ENCODE data around the gene ROBO1. TPM values are rescaled to one million over a fixed set of nuclear protein-coding genes. Genes with fewer than 3 reads are reported as not detected.
"Not testable (repeated sequence)": the region's sequence is repeated elsewhere in the genome, so short reads cannot be mapped to it uniquely, and the experiment has no call there.

The ROBO1 gene
- total and polyA plus RNA-seq, 2 donors (not counting 3 experiments of a cell fraction or from before 2014, with no cell fraction given), result 5.9 to 14.2 TPM

DNA sequence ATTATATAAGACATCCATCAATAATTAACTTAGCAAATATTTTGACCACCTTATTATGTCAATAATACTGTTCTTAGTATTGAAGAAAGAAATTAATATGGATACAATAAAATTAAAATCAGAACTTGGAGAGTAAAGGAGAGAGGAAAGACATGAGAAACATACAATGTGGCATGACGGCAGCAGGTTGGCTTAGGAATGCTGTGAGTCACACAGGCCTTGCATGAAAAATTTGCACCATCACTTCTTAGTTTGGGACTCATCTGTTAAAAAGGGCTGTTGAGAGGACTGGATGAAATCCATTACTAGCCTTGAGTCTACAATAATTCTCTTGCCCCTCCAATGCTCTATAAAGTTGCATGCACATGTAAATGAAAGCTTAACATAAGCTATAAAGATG is 880.8 kb downstream of the ROBO1 start:
- FAIRE-seq, result no peak
- H3K4me2 ChIP-seq (ENCODE audit: insufficient read depth, low read length), result no peak overlapping the region
- ChIA-PET POLR2A (no interaction called here), CTCF (interaction anchor here (1.5 kb wide), 1 partner anchor 15 kb away, joined by 4 read pairs; no protein-coding TSS in a partner anchor)
- H3K9me3 ChIP-seq (replicated peaks; ENCODE audit: control insufficient read depth, insufficient read depth, low read length), result no peaks in the 10 kb centered on the region
- no peak overlapping the region for H2AFZ ChIP-seq (ENCODE audit: low read depth, low read length)
- BruUV-seq (replicated peaks), result no TSS peak
- H3K4me3 ChIP-seq (replicated peaks in 1 of 3; ENCODE audit: insufficient read depth in 1 of 3, low read depth in 1 of 3, low read length in 3 of 3), result no peak overlapping the region
- H3K79me2 ChIP-seq (ENCODE audit: control insufficient read depth, insufficient read depth, low read length), result no peaks in the 10 kb centered on the region
- H3K9me1 ChIP-seq (replicated peaks; ENCODE audit: control insufficient read depth, extremely low read depth, insufficient read depth, low read length), result no peaks in the 10 kb centered on the region
- intact Hi-C loops (cut with micrococcal nuclease) (no loop called here), dilution Hi-C loops (cut with MboI; ENCODE audit: extremely low pct_ligation_motif_present, low sequenced_read_pairs) (no loop called here)
- TF ChIP-seq, protein P1, sequence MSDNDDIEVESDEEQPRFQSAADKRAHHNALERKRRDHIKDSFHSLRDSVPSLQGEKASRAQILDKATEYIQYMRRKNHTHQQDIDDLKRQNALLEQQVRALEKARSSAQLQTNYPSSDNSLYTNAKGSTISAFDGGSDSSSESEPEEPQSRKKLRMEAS (IDR thresholded peaks at IDR 0.05; ENCODE audit: insufficient read depth, insufficient read length), result no peak
- TF ChIP-seq EZH2 (IDR thresholded peaks at IDR 0.05; ENCODE audit: borderline replicate concordance, low read depth, low read length, severe bottlenecking), result no peak
- no peak for TF ChIP-seq POLR2AphosphoS5 (IDR thresholded peaks at IDR 0.05; ENCODE audit: insufficient read depth, low read depth, low read length)
- TF ChIP-seq, protein P2, sequence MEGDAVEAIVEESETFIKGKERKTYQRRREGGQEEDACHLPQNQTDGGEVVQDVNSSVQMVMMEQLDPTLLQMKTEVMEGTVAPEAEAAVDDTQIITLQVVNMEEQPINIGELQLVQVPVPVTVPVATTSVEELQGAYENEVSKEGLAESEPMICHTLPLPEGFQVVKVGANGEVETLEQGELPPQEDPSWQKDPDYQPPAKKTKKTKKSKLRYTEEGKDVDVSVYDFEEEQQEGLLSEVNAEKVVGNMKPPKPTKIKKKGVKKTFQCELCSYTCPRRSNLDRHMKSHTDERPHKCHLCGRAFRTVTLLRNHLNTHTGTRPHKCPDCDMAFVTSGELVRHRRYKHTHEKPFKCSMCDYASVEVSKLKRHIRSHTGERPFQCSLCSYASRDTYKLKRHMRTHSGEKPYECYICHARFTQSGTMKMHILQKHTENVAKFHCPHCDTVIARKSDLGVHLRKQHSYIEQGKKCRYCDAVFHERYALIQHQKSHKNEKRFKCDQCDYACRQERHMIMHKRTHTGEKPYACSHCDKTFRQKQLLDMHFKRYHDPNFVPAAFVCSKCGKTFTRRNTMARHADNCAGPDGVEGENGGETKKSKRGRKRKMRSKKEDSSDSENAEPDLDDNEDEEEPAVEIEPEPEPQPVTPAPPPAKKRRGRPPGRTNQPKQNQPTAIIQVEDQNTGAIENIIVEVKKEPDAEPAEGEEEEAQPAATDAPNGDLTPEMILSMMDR (IDR thresholded peaks at IDR 0.05; ENCODE audit: extremely low read depth in 1 of 2, insufficient read depth in 1 of 2, low read depth in 1 of 2, low read length in 2 of 2), result no peak
- TF ChIP-seq GATA2 (IDR thresholded peaks at IDR 0.05; ENCODE audit: insufficient read depth, insufficient read length, low read depth, low read length), result no peak
- no peak for TF ChIP-seq MYC (IDR thresholded peaks at IDR 0.05; ENCODE audit: low read depth, low read length)
- no peak for TF ChIP-seq FOS (IDR thresholded peaks at IDR 0.05; ENCODE audit: borderline replicate concordance, insufficient read depth, low read length)
- TF ChIP-seq JUN (IDR thresholded peaks at IDR 0.05; ENCODE audit: borderline replicate concordance, insufficient read depth, insufficient read length, low read depth), result no peak
- TF ChIP-seq POLR2A (IDR thresholded peaks at IDR 0.05; ENCODE audit: low read depth, low read length), result no peak
- no peak for DNase-seq (ENCODE audit: low read depth, low spot score)
- no peaks in the 10 kb centered on the region for H3K4me1 ChIP-seq (ENCODE audit: control insufficient read depth, extremely low read depth, insufficient read depth, low read length)
- no peaks in the 10 kb centered on the region for H3K36me3 ChIP-seq (ENCODE audit: control insufficient read depth in 2 of 2, extremely low read depth in 1 of 2, insufficient read depth in 2 of 2, low read length in 2 of 2)
- no peaks in the 10 kb centered on the region for H3K27me3 ChIP-seq (ENCODE audit: control insufficient read depth in 2 of 2, insufficient read depth in 2 of 2, low read length in 2 of 2)
- no peak overlapping the region for H3K9ac ChIP-seq (replicated peaks; ENCODE audit: extremely low read depth, insufficient read depth, low read length)
- H4K20me1 ChIP-seq (replicated peaks; ENCODE audit: control insufficient read depth, extremely low read depth, insufficient read depth, low read length), result no peaks in the 10 kb centered on the region
- H3K27ac ChIP-seq (ENCODE audit: insufficient read depth, low read depth, low read length), result no peak overlapping the region

DNA sequence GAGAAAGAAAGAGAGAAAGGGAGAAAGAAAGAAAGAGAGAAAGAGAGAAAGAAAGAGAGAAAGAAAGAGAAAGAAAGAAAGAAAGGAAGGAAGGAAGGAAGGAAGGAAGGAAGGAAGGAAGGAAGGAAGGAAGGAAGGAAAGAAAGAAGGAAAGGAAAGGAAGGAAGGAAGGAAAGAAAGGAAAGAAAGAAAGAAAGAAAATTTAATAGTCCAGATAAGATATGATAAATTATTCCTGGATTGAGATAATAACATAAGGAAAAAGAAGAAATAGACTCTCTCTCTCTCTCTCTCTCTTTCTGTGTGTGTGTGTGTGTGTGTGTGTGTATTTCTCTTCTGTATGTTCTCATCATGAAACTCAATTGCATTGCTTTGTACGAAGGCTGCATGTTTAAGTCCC is 883.2 kb downstream of the ROBO1 start:
- CTCF ChIA-PET; H3K4me3 ChIP-seq (replicated peaks in 1 of 3; ENCODE audit: insufficient read depth in 1 of 3, low read depth in 1 of 3, low read length in 3 of 3); H3K9me3 ChIP-seq (replicated peaks; ENCODE audit: control insufficient read depth, insufficient read depth, low read length); H3K27ac ChIP-seq (ENCODE audit: insufficient read depth, low read depth, low read length); BruUV-seq (replicated peaks); H4K20me1 ChIP-seq (replicated peaks; ENCODE audit: control insufficient read depth, extremely low read depth, insufficient read depth, low read length); H3K4me2 ChIP-seq (ENCODE audit: insufficient read depth, low read length); H3K4me1 ChIP-seq (ENCODE audit: control insufficient read depth, extremely low read depth, insufficient read depth, low read length); H3K9me1 ChIP-seq (replicated peaks; ENCODE audit: control insufficient read depth, extremely low read depth, insufficient read depth, low read length); H3K79me2 ChIP-seq (ENCODE audit: control insufficient read depth, insufficient read depth, low read length); H3K36me3 ChIP-seq (ENCODE audit: control insufficient read depth in 2 of 2, extremely low read depth in 1 of 2, insufficient read depth in 2 of 2, low read length in 2 of 2); DNase-seq (ENCODE audit: low read depth, low spot score); H3K9ac ChIP-seq (replicated peaks; ENCODE audit: extremely low read depth, insufficient read depth, low read length); intact Hi-C loops (cut with micrococcal nuclease); H2AFZ ChIP-seq (ENCODE audit: low read depth, low read length); POLR2A ChIA-PET; dilution Hi-C loops (cut with MboI; ENCODE audit: extremely low pct_ligation_motif_present, low sequenced_read_pairs); FAIRE-seq; H3K27me3 ChIP-seq (ENCODE audit: control insufficient read depth in 2 of 2, insufficient read depth in 2 of 2, low read length in 2 of 2): not testable (repeated sequence)

Measured in endothelial cell of umbilical vein (primary cell).